ENCODE data around the gene BTG2.

BTG2 gene

DNA sequence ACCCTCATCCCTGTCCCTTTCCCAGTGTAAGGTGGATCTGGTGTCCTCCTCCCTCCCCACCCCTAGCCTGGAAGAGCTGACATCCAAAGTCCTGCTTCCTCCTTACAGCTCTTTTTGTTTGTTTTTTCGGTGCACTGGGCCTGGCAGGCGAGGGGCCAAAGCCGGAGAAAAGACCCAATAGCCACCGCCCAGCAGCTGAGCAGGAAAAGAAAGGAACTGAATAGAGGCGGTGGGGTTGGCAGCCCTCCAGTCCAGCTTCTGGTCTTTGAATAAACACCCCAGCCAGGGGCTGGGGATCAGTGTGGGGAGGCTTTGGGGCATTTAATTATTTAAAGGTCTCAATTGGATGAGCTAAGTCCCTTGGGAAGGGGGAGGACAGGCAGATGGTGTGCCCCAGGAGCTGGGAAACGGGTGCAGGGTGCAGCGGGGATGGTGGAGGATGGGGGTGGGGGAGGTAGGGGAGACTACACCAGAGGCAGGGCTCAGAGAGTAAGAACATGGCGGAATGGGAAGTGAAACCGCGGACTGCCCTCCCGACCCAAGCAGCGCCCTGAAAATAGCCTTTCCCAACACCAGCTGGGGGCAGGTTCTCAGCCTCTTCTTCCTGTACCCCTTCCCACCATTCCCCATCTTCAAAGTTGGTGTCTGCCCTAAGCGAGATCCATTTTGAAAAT is 20.2 kb downstream of the BTG2 start:
- intact Hi-C loops (cut with DNase I): loop anchor here (2.0 kb wide), 1 partner anchor 51 kb away; no protein-coding TSS in a partner anchor
- peak; percentile 54 to 90 (median 78) for DNase-seq

DNA sequence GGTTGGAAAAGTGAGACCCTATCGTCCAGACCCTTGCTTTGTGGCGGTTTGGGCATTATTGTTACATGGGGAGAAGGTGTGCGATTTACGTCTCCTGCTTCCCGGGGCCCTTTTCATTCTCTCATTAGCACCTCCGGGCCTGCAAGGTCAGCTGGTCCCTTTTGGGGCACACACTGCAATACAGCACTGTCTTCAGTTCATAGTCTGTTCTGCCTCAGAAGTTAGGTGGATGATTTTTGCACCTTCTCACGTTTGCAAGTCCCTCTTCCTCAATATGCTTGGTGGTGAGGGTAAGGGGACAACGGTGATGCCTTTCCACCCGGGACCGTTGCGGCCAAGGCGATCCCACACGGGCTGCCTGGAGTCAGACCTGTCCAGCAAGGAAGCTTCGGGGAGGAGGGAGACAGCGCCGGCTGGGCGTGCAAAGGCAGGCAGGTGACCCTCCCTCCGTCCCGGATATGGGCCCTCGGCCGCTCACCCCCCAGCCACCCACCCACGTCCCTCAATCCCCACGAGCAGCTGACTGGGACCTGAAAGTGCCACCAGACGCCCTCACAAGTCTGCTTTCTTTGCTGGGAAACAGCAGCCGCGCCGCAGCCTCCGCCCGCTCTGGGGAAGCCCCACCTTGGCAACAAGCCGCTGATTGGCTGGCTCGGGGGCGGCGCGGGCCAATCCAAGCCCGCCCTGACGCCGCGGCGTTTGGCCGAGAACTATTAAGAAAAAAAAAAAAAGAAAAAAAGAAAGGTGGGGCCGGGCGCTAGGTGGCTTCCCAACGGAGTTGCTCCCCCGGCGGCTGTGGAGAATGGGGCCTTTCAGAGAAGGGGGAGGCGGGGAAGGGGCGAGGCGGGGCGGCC is 21.7 kb downstream of the BTG2 start:
- intact Hi-C loops (cut with DNase I): loop anchor here (2.0 kb wide), 1 partner anchor 52 kb away; no protein-coding TSS in a partner anchor
- DNase-seq: peak; percentile 89 to 98 (median 96)

DNA sequence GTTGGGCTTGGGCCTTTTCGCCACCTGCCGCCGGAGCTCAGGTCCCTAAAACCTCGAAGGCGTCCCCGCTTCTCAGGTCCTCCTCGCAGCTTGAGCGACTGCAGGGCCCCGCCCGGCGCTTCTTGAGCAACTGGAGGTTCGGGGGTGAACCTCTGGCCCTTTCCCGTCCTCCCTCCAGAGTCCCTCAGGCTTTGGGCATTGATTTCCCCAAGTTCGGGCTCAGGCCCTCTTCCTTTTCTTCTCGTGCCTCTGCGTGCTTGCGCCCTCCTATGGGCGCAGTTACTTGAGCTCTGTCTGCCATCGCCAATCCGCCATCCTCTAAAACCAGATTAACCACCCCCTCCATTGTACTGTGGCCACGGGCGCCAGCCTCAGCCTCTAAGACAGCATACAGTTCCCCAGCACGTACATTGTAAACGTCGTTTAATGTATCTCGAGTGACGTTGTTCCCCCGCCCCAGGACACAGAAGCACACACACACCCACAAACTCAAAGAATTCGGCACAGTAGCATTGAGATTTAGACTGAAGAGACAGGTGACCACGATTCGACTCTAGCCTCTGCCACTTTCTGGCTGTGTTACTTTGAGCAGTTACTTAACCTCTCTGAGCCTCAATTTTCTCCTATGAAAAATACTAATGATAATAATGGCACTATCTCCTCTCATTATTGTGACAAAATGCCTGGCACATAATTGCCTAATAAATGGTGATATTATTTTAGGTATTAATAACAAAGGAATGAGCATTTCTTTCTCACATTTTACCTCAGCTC is 22.6 kb downstream of the BTG2 start:
- DNase-seq: peak; percentile 58 to 88 (median 75)
- intact Hi-C loops (cut with DNase I): loop anchor here (2.0 kb wide), 1 partner anchor 53 kb away; no protein-coding TSS in a partner anchor

- intact Hi-C loops (cut with DNase I): no loop called here
- DNase-seq: no peak
Measured at GRCh38 chr1:203328714-203329122, 23.4 kb downstream of the BTG2 start.

- intact Hi-C loops (cut with DNase I): no loop called here
- DNase-seq: no peak
Measured at GRCh38 chr1:203331224-203331623, 25.9 kb downstream of the BTG2 start.

DNA sequence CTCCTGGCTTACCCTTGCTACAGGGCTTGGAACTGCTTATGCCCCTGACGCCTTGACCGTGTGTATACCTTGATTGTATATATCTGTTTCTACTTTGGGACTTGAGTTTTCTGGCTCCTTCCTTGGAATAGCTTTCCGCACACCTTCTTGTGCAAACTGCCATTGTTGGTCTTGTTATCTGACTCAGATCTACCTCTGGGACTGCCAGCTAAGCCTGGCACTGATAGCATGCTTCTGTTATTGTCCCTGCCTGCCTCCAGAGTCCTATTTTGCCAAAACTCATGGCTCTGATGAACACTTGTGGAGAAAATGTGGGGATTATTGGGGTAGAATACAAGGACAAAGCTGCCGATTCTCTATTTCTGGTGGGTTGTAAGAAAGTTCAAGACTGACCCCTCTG is 30.2 kb downstream of the BTG2 start:
- DNase-seq: no peak
- intact Hi-C loops (cut with DNase I): no loop called here

DNA sequence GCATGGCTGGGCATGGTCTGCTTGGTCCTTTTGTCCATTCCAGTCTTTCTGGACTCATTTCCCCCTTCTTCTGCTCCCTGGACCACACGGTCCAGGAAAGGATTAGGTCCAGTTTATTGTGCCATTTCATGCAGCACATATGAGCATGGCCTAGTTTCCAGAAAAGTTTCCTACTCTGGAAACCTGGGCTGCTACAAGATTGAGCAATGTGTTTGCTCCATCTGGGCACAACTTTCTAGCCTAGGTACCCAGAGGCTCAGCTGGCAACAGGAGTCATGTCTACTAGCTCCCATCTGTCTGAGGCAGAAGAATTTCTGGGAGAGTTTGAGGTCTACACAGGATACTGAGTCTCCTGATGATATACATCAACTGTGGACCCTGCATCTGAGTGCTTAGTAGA is 30.8 kb downstream of the BTG2 start:
- no peak for DNase-seq
- intact Hi-C loops (cut with DNase I): no loop called here

DNA sequence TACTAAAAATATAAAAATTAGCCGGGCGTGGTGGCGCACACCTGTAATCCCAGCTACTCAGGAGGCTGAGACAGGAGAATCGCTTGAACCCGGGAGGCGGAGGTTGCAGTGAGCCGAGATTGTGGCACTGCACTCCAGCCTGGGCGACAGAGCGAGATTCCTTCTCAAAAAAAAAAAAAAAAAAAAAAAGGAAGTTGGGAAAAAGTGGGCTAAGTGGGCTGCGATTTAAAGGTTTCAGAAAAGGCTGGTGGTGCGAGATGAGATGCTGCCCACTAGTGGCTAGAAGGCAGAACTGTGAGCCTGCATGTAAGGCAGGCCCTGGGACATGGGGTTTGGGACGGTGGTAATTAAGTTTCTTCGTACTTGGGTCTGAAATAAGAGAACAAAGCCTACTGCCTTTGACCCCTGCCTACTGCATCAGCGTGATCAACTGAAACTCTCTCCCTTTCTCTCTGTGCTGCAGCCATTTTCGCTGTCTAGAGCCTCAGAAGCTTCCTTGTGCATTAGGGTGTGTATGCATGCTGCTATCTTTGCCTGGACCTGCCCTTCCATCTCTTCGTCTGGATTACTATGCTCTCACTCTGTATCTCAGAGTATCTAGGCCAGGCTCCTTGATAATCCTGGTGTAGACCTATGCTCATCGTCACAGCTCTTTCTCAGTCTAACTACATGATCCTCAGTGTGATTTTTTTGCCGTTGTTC is 33.2 kb downstream of the BTG2 start:
- intact Hi-C loops (cut with DNase I): loop anchor here (2.0 kb wide), 1 partner anchor 66 kb away; no protein-coding TSS in a partner anchor
- peak in 41 of 42 donors; percentile 46 to 89 (median 73) for DNase-seq

DNA sequence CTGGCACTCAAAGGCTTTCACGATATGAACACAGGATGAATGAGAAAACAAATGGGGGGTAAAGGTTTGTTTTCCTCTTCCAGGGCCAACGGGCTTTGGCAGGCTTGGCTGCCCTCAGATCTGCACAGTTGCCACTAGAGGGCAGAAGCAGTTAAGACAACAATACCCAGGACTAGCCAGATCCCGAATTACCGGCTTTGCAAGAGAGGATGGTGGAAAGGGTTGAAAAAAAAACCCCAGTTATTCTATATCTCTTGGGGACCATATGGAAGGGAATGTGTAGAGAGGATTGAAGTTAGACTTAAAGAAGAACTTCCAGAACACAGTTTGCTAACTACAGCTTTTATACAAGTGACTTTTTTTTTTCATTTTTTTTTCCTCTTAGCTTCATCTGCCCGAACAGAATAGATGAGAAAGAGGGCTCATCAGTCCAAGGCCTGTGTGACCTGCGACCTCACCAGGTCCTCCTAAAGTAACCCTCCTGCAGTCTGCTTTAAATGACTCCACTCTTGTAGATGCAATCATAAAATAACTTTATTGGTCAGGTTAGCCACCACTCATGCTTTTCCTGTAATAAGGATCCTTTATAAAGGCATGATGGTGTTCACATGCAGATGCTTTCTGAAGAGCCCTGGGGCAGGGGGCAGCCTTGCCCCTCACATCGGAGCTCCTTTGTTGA is 34.9 kb downstream of the BTG2 start:
- peak; percentile 60 to 93 (median 80) for DNase-seq
- intact Hi-C loops (cut with DNase I): loop anchor here (2.0 to 5.0 kb wide), 3 partner anchors 101 to 362 kb away; no protein-coding TSS in a partner anchor

DNA sequence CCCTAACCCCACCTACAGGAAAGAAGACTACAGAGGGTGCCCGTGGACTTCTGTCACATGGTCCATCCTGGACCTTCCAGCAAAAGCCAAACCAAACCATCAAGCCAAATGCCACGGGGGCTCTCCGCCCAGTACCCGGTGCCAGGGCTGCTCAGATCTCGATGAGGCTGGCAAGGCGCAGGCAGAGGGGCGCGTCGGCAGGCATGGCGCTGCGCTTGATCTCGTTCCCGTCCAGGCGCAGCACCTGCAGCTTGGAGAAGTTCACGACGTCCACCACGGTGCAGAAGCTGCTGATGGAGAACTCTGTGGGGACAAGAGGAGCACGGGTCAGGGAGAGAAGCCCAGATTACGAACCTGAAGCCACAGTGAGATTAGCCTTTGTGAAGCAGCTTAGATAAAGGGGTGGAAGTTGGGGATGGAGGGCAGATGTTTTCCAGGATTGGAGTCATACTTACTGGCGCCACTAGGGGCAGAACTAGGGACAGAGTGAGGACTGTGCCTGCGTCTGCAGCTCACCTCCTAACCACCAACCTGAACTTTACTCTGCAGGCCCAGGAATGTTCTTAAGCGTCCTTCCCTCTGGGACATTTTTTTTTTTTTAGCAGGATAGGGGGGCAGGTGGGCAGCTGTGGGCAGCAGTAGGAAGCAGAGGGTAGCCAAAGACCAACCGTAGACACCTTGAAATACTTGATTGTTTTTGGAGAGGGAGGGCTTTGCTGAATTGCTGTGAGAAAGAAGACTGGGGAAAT is 37.0 kb downstream of the BTG2 start:
- intact Hi-C loops (cut with DNase I): loop anchor here (5.0 kb wide), 1 partner anchor 360 kb away; no protein-coding TSS in a partner anchor
- DNase-seq: peak in 37 of 42 donors; percentile 24 to 87 (median 58)

DNA sequence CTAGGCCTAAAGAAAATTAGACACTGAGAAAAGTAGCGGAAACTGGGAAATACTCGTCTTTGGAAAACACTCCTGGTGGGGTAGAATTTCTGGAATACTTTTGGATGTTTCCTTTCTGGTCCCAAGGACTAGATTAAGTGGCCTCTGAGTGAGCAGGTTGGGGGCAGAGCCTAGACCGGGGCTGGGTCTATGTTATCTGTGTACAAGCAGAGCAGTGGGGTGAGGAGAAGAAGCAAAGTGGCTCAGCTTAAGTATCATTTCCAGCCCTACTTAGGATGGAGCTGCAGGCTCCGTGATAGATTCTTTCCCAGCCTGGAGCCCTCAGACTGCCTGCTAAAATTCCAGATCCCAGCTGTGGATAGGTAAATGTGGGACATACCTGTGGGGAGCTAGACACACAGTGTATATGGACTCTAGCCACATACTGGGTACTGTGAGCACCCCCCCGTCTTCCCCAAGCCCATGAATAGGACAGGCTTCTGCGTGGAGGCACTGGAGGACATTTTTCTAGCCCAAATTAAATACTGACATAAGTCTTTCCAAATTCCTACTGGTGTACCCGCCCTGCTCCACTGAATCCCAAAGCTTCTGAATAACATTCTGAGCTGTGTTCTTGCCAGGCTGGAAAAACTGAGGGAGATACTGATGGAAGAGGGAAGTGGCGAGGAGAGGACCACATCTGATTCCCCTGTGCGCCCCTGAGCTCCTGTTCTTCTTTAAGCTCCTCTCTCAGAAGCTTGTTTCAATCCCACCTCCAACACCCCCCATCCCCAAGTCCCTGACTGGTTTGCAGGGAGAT is 38.8 kb downstream of the BTG2 start:
- no peak for DNase-seq
- intact Hi-C loops (cut with DNase I): loop anchor here (5.0 kb wide), 1 partner anchor 358 kb away; no protein-coding TSS in a partner anchor

DNA sequence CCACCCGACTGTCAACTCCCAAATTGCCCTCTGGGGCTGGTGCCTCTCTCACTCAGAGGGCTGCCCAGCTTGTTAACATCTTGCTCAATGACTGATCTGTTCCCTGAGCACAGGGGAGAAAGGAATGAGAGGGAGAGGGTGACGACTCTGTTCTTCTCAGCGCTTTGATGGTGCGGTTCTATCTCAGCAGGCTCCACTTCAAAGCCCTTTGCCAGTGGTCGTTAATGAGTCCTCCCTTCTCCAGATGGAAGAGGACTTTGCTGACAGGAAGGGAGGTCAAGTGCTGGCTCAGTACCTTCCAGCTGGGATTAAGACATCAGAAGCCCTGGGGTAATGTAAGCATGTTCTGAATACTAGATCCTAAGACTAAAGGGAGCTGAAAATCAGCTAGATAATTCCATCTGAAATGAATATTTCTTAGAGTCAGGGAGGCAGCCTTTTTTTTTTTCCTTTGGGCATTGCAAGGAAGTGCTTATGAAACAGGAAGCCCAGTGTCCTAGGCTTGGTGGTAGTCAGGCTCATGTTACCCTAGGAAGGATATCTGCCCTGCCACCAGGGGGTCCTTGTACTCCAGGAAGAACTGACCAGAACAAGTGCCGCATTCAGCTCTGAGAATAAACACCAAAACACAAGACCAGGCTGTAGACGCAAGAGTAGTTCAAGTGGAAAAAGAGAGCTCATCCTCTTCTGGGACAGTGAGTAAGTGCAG is 40.9 kb downstream of the BTG2 start:
- DNase-seq: no peak

DNA sequence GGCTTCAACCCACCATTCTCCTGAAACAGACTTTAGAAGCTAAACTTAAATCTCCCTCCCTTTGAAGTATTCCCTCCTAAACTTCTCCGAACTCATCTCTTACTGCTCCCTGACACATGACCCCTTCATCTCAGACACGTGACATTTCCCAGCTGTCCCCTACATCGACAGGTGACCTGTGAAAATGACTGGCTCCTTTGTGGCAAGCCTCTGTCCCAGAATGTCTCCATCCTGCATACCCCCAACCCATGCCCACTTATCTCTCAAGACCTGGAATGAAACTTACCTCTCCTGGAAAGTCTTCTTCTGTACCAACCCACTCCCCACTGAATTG is 41.4 kb downstream of the BTG2 start:
- DNase-seq: no peak
- intact Hi-C loops (cut with DNase I): no loop called here

More for the DNA sequence above, 40.9 kb downstream of the BTG2 start:
- intact Hi-C loops (cut with DNase I): no loop called here

DNA sequence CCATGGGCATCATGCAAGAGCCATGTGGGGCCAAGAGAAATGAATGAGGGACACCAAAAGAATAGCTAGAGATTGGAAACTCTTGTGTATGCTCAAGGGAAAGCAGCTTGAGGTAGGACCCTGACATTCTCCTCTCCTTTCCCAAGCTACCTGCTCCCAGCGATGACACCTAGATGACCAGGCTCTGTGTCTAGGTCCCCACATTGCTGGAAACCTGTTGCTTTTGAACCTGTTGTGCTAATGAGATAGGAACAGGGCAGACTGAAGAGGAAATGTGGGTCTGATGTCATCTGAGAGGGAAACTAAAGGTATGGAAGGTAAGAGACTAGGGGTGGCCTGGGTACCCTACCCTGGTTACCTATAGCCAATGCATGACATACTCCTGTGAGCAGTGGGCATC is 43.8 kb downstream of the BTG2 start:
- intact Hi-C loops (cut with DNase I): no loop called here
- no peak for DNase-seq

GRCh38 chr1:203349773-203350524 is 44.6 kb downstream of the BTG2 start:
- peak in 41 of 42 donors; percentile 32 to 83 (median 61) for DNase-seq
- intact Hi-C loops (cut with DNase I): no loop called here

Measured in head of caudate nucleus (tissue), 42 donors.